Fibroblast of lung (primary cell): ENCODE data around the gene OCA2. TPM values are rescaled to one million over a fixed set of nuclear protein-coding genes. Genes with fewer than 3 reads are reported as not detected.

Experiments
- DNase-seq, 2 donors: peaks; one replicate each; pipeline versions ENCODE4 v3.0.0 to v3.0.0-alpha.2; 2010; ENCODE audit warnings: low read depth in 2 of 2
- H2AFZ ChIP-seq: 2 replicates; pipeline ENCODE4 v1.5.1; 2012; ENCODE audit warnings: low read length, control low read depth, inconsistent platforms
- H3K27ac ChIP-seq: 2 replicates; pipeline ENCODE4 v1.5.1; 2011; ENCODE audit warnings: low read length, control low read depth; ENCODE audit not compliant: insufficient read depth
- H3K27me3 ChIP-seq: 2 replicates; pipeline ENCODE4 v1.5.1; 2011; ENCODE audit warnings: mild to moderate bottlenecking, low read length; ENCODE audit not compliant: control insufficient read depth, insufficient read depth
- H3K36me3 ChIP-seq: 2 replicates; pipeline ENCODE4 v1.5.1; 2011; ENCODE audit warnings: low read length; ENCODE audit not compliant: control insufficient read depth, insufficient read depth
- H3K4me1 ChIP-seq: 2 replicates; pipeline ENCODE4 v1.5.1; 2011; ENCODE audit warnings: low read length; ENCODE audit not compliant: control insufficient read depth, insufficient read depth; ENCODE audit errors: extremely low read depth
- H3K4me2 ChIP-seq: 2 replicates; pipeline ENCODE4 v1.5.1; 2011; ENCODE audit warnings: low read length, control low read depth; ENCODE audit not compliant: insufficient read depth; ENCODE audit errors: extremely low read depth
- H3K4me3 ChIP-seq, 4 experiments: fragments of 200-600 bp in 1 of 4; sonication (generic) in 1 of 4; replicated peaks in 1 of 4; 2 replicates each; pipeline ENCODE4 v1.5.1; 2011 to 2016; ENCODE audit warnings: low read length in 4 of 4, low read depth in 3 of 4, mild to moderate bottlenecking in 3 of 4, control low read depth in 2 of 4, inconsistent platforms in 1 of 4, mixed read lengths in 1 of 4; ENCODE audit not compliant: insufficient read depth in 1 of 4; ENCODE audit errors: control extremely low read depth in 1 of 4
- H3K79me2 ChIP-seq: 2 replicates; pipeline ENCODE4 v1.5.1; 2012; ENCODE audit warnings: mild to moderate bottlenecking, low read length, inconsistent platforms; ENCODE audit not compliant: control insufficient read depth, insufficient read depth
- H3K9ac ChIP-seq: 2 replicates; pipeline ENCODE4 v1.5.1; 2011; ENCODE audit warnings: mild to moderate bottlenecking, low read length, control low read depth; ENCODE audit not compliant: insufficient read depth
- H3K9me3 ChIP-seq: 2 replicates; pipeline ENCODE4 v1.5.1; 2012; ENCODE audit warnings: low read depth, low read length; ENCODE audit not compliant: control insufficient read depth, insufficient read depth
- H4K20me1 ChIP-seq: 2 replicates; pipeline ENCODE4 v1.5.1; 2011; ENCODE audit warnings: low read length; ENCODE audit not compliant: control insufficient read depth, insufficient read depth; ENCODE audit errors: extremely low read depth
- EZH2 ChIP-seq: IDR thresholded peaks from 2 replicates; pipeline ENCODE4 v1.5.1; 2012; ENCODE audit warnings: low read length, control low read depth, mild to moderate bottlenecking; ENCODE audit errors: missing control alignments
- polyA plus RNA-seq, 2 donors: library from polyadenylated mRNA; depleted of rRNA in 1 of 2; stranded (reverse) in 1 of 2; unstranded in 1 of 2; fragments of >200 nt; gene quantifications; 2 replicates each; pipeline ENCODE4 v1.2.1, GENCODE V29; 2011 to 2012; ENCODE audit warnings: missing spikeins in 1 of 2
- total RNA-seq: library from RNA; depleted of rRNA; stranded (reverse); fragments of >200 nt; gene quantifications from 2 replicates; pipeline ENCODE4 v1.2.1, GENCODE V29; 2014
- TF ChIP-seq, protein P1 (sequence below), 2 donors: IDR thresholded peaks in 1 of 2; conservative IDR thresholded peaks in 1 of 2; 1 replicate in 1 of 2; 2 replicates in 1 of 2; pipeline ENCODE4 v1.5.1; 2011 to 2012; ENCODE audit warnings: low read length in 2 of 2, control low read depth in 1 of 2, inconsistent platforms in 1 of 2, low read depth in 1 of 2, mild to moderate bottlenecking in 1 of 2

The OCA2 gene
- total and polyA plus RNA-seq, 2 donors (not counting 1 experiment from before 2014, with no cell fraction given), result not detected

DNA sequence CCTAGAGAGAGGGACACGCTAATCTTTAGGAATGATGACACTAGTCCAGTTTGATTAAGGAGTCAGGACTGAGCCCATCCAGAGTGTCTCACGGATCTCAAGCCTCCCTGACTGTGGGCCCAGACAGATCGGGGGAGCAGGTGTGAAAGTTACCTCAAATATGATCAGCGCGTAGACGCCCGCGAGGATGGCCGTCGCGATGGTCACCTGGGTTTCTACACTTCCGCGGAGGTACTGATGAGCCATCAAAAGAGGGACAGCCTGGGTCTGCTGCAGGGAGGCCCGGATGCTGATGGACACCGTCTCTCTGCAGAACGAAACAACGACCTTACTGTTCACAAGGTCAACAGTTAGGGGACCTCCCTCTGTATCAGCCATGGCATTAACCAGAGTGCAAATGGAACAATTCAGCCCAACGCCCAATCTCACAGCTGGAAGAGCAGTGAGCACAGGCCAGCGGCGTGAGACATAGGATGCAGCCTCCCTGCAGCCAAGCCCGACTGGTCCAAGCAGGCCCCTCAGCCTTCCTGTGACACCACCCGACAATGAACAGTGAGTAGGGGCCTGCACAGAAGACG lies 84.4 kb downstream of the OCA2 start:
- Histone ChIP-seq H3K4me1 (no peaks in the 10 kb centered on the region), H3K9me3 (no peaks in the 10 kb centered on the region), H3K27ac (no peak overlapping the region), H3K4me2 (no peak overlapping the region), H4K20me1 (no peaks in the 10 kb centered on the region), H3K36me3 (no peaks in the 10 kb centered on the region), H2AFZ (no peak overlapping the region), H3K79me2 (no peaks in the 10 kb centered on the region), H3K27me3 (no peaks in the 10 kb centered on the region), H3K4me3 (no peak overlapping the region), H3K9ac (no peak overlapping the region)
- no peak for DNase-seq
- TF ChIP-seq, protein P1, sequence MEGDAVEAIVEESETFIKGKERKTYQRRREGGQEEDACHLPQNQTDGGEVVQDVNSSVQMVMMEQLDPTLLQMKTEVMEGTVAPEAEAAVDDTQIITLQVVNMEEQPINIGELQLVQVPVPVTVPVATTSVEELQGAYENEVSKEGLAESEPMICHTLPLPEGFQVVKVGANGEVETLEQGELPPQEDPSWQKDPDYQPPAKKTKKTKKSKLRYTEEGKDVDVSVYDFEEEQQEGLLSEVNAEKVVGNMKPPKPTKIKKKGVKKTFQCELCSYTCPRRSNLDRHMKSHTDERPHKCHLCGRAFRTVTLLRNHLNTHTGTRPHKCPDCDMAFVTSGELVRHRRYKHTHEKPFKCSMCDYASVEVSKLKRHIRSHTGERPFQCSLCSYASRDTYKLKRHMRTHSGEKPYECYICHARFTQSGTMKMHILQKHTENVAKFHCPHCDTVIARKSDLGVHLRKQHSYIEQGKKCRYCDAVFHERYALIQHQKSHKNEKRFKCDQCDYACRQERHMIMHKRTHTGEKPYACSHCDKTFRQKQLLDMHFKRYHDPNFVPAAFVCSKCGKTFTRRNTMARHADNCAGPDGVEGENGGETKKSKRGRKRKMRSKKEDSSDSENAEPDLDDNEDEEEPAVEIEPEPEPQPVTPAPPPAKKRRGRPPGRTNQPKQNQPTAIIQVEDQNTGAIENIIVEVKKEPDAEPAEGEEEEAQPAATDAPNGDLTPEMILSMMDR (conservative IDR thresholded peaks at IDR 0.05 in 1 of 2, IDR thresholded peaks at IDR 0.05 in 1 of 2; ENCODE audit: low read depth in 1 of 2, low read length in 2 of 2), result no peak
- no peak for TF ChIP-seq EZH2

DNA sequence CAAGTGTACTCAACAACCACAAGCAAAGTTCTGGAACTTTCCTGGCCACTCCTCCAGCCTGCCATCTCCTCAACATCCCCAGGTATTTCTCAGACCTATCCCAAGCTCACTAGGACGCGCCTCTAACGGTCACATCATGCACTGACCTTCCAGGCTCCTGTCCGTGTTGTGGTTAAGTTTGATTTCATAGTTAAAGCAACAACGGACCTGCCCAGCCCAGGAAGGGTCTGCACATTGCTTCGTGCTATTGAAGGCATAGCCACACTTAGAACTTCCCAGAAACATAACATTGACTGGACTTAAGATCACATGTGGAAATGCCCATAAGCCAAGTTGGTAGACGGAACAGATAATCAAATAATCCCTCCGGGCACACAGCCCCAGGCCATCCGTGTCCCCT lies 85.1 kb downstream of the OCA2 start:
- Histone ChIP-seq H3K79me2 (no peaks in the 10 kb centered on the region), H3K4me3 (no peak overlapping the region), H2AFZ (no peak overlapping the region), H3K4me1 (no peaks in the 10 kb centered on the region), H3K4me2 (no peak overlapping the region), H3K9me3 (no peaks in the 10 kb centered on the region), H3K27me3 (no peaks in the 10 kb centered on the region), H4K20me1 (no peaks in the 10 kb centered on the region), H3K36me3 (no peaks in the 10 kb centered on the region), H3K27ac (no peak overlapping the region), H3K9ac (no peak overlapping the region)
- no peak for TF ChIP-seq EZH2
- TF ChIP-seq, protein P1 (conservative IDR thresholded peaks at IDR 0.05 in 1 of 2, IDR thresholded peaks at IDR 0.05 in 1 of 2; ENCODE audit: low read depth in 1 of 2, low read length in 2 of 2), result no peak
- DNase-seq, result no peak

DNA sequence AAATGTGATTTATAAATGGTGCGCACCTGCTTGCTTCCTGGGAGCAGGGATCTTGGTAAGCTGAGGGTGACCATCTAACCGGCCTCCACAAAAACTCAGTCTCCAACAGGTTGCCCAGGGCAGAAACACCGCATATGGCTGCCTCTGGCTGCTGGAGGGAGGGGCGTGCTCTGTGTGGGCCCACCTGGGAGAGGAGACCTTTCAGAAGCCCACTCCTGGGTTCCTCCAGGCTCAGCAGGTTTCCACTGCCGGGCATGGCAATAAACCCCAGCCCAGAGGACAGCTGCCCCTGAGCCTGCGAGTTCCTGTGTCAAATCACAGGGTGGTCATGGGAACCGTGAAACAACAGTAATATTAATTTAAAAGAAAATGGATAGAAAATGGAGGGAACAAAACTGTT lies 85.6 kb downstream of the OCA2 start:
- H3K27me3 ChIP-seq, result no peaks in the 10 kb centered on the region
- H3K9ac ChIP-seq, result no peak overlapping the region
- H3K27ac ChIP-seq, result no peak overlapping the region
- H3K4me1 ChIP-seq, result no peaks in the 10 kb centered on the region
- H3K4me3 ChIP-seq, result no peak overlapping the region
- no peaks in the 10 kb centered on the region for H3K36me3 ChIP-seq
- no peak overlapping the region for H3K4me2 ChIP-seq
- no peak overlapping the region for H2AFZ ChIP-seq
- no peak for DNase-seq
- no peaks in the 10 kb centered on the region for H4K20me1 ChIP-seq
- TF ChIP-seq, protein P1 (conservative IDR thresholded peaks at IDR 0.05 in 1 of 2, IDR thresholded peaks at IDR 0.05 in 1 of 2; ENCODE audit: low read depth in 1 of 2, low read length in 2 of 2), result no peak
- TF ChIP-seq EZH2, result no peak
- no peaks in the 10 kb centered on the region for H3K9me3 ChIP-seq
- no peaks in the 10 kb centered on the region for H3K79me2 ChIP-seq
